HCT116 (cell line): Measurements from ENCODE around the gene SHROOM1. TPM values are rescaled to one million over a fixed set of nuclear protein-coding genes. Genes with fewer than 3 reads are reported as not detected.

ENCODE experiments used
- ATAC-seq: fragments of 200-7000 bp; cut with Tn5 transposase; 2 replicates; pipeline ENCODE4 v1.9.1; 2020; ENCODE audit warnings: mild to moderate bottlenecking, moderate library complexity
- BruUV-seq: library from RNA; stranded (reverse); fragments of 400-500 nt; replicated peaks from 2 replicates; lab custom pipeline; 2021; lab: Mats Ljungman, UMichigan
- CTCF ChIA-PET: fragments of 300-600 bp; sonication (Branson Sonifier 250); formaldehyde crosslinking; loops from one replicate; lab custom pipeline; 2021; ENCODE audit warnings: antibody characterized with exemption; lab: Charles Lee
- POLR2A ChIA-PET: fragments of 300-600, 350-600 bp; sonication (Branson Sonifier 250); formaldehyde crosslinking; loops from one replicate; lab custom pipeline; 2021; ENCODE audit warnings: antibody characterized with exemption; lab: Charles Lee
- RAD21 ChIA-PET, 2 experiments: fragments of 300-600 bp; sonication (Branson Sonifier 250); formaldehyde crosslinking; loops; one replicate each; lab custom pipeline; 2023; ENCODE audit warnings: low total read pairs in 2 of 2; ENCODE audit not compliant: uncharacterized antibody in 2 of 2, unreplicated experiment in 2 of 2, low non-redundant PET in 1 of 2; lab: Charles Lee
- DNase-seq: peaks from one replicate; pipeline ENCODE4 v3.0.0-alpha.2; 2010; ENCODE audit warnings: low read depth, low spot score
- H2AFZ ChIP-seq: fragments of 200-600 bp; shearing (Covaris generic), sonication (generic); 2 replicates; pipeline ENCODE4 v1.6.1; 2017; ENCODE audit warnings: low read depth, mixed run types, mixed read lengths, antibody characterized with exemption, low read length; ENCODE audit not compliant: poor library complexity, severe bottlenecking
- H3K27ac ChIP-seq: 2 replicates; pipeline ENCODE4 v1.5.1; 2012; ENCODE audit warnings: low read depth, low read length
- H3K27me3 ChIP-seq: fragments of 200-600 bp; sonication (generic); 2 replicates; pipeline ENCODE4 v1.6.1; 2016; ENCODE audit warnings: mixed run types, low read length, mixed read lengths; ENCODE audit not compliant: insufficient read depth
- H3K36me3 ChIP-seq, 2 experiments: fragments of 200-500 bp in 1 of 2; fragments of 200-600 bp in 1 of 2; sonication (Bioruptor generic) in 1 of 2; sonication (generic) in 1 of 2; 2 replicates each; pipeline versions ENCODE4 v1.5.1 to v1.6.1; 2014 to 2016; ENCODE audit warnings: low read length in 2 of 2, inconsistent platforms in 1 of 2, mixed read lengths in 1 of 2, mixed run types in 1 of 2; ENCODE audit not compliant: insufficient read depth in 2 of 2, control insufficient read depth in 1 of 2
- H3K4me1 ChIP-seq, 2 experiments: fragments of 200-600 bp in 1 of 2; sonication (generic) in 1 of 2; 2 replicates each; pipeline versions ENCODE4 v1.5.1 to v1.6.1; 2012 to 2017; ENCODE audit warnings: low read length in 2 of 2, inconsistent platforms in 1 of 2, mild to moderate bottlenecking in 1 of 2, mixed read lengths in 1 of 2, mixed run types in 1 of 2, moderate library complexity in 1 of 2; ENCODE audit not compliant: insufficient read depth in 2 of 2, control insufficient read depth in 1 of 2
- H3K4me2 ChIP-seq: fragments of 200-600 bp; sonication (generic); 2 replicates; pipeline ENCODE4 v1.6.1; 2017; ENCODE audit warnings: mixed run types, low read length, mixed read lengths
- H3K4me3 ChIP-seq, 2 experiments: fragments of 200-600 bp in 1 of 2; sonication (generic) in 1 of 2; replicated peaks in 1 of 2; 2 replicates each; pipeline ENCODE4 v1.5.1; 2011 to 2016; ENCODE audit warnings: low read length in 2 of 2, control low read depth in 1 of 2, low read depth in 1 of 2, mild to moderate bottlenecking in 1 of 2, mixed read lengths in 1 of 2, mixed run types in 1 of 2
- H3K79me2 ChIP-seq: fragments of 200-600 bp; sonication (generic); 2 replicates; pipeline ENCODE4 v1.6.1; 2017; ENCODE audit warnings: mild to moderate bottlenecking, mixed run types, low read length, moderate library complexity, mixed read lengths; ENCODE audit not compliant: insufficient read depth
- H3K9ac ChIP-seq: fragments of 200-600 bp; sonication (generic); 2 replicates; pipeline ENCODE4 v1.6.1; 2016; ENCODE audit warnings: low read length, mixed read lengths
- H3K9me2 ChIP-seq: fragments of 200-600 bp; sonication (generic), shearing (Covaris generic); 2 replicates; pipeline ENCODE4 v1.6.1; 2017; ENCODE audit warnings: mixed run types, mild to moderate bottlenecking, moderate library complexity; ENCODE audit not compliant: insufficient read depth
- H3K9me3 ChIP-seq, 2 experiments: fragments of 200-500 bp in 1 of 2; fragments of 200-600 bp in 1 of 2; sonication (Bioruptor generic) in 1 of 2; sonication (generic) in 1 of 2; 2 replicates each; pipeline ENCODE4 v1.6.1; 2014 to 2017; ENCODE audit warnings: low read length in 2 of 2, mixed read lengths in 2 of 2, inconsistent platforms in 1 of 2, low read depth in 1 of 2, mild to moderate bottlenecking in 1 of 2, mixed run types in 1 of 2, moderate library complexity in 1 of 2; ENCODE audit not compliant: control insufficient read depth in 1 of 2, insufficient read depth in 1 of 2
- H4K20me1 ChIP-seq: fragments of 200-600 bp; sonication (generic), shearing (Covaris generic); 2 replicates; pipeline ENCODE4 v1.6.1; 2017; ENCODE audit warnings: mixed run types, mild to moderate bottlenecking, moderate library complexity; ENCODE audit not compliant: insufficient read depth
- ATF3 ChIP-seq: IDR thresholded peaks from 2 replicates; pipeline ENCODE4 v1.6.1; 2012
- CBX3 ChIP-seq: IDR thresholded peaks from 2 replicates; pipeline ENCODE4 v1.6.1; 2012; ENCODE audit warnings: low read depth
- CEBPB ChIP-seq: IDR thresholded peaks from 2 replicates; pipeline ENCODE4 v1.6.1; 2012; ENCODE audit warnings: low read depth
- EGR1 ChIP-seq: IDR thresholded peaks from 2 replicates; pipeline ENCODE4 v1.6.1; 2012; ENCODE audit warnings: low read depth
- ELF1 ChIP-seq: IDR thresholded peaks from 2 replicates; pipeline ENCODE4 v1.6.1; 2012; ENCODE audit warnings: low read depth, borderline replicate concordance
- EZH2phosphoT487 ChIP-seq: fragments of 200-600 bp; IDR thresholded peaks from 2 replicates; pipeline ENCODE4 v1.6.1; 2018; ENCODE audit warnings: antibody characterized with exemption, borderline replicate concordance
- POLR2AphosphoS5 ChIP-seq: IDR thresholded peaks from 2 replicates; pipeline ENCODE4 v1.6.1; 2011; ENCODE audit warnings: mild to moderate bottlenecking, low read depth, low read length, moderate library complexity
- SP1 ChIP-seq: IDR thresholded peaks from 2 replicates; pipeline ENCODE4 v1.6.1; 2012; ENCODE audit warnings: low read depth
- TCF7L2 ChIP-seq: IDR thresholded peaks from 2 replicates; pipeline ENCODE4 v1.7.0; 2011; ENCODE audit warnings: borderline replicate concordance, inconsistent platforms; ENCODE audit not compliant: insufficient read depth, insufficient read length; ENCODE audit errors: extremely low read depth
- YY1 ChIP-seq: IDR thresholded peaks from 2 replicates; pipeline ENCODE4 v1.6.1; 2011; ENCODE audit warnings: low read length, low read depth, moderate library complexity, mild to moderate bottlenecking; ENCODE audit not compliant: insufficient replicate concordance; ENCODE audit errors: extremely low read depth
- ZFX ChIP-seq: fragments of 450-650 bp; IDR thresholded peaks from 2 replicates; pipeline ENCODE4 v1.6.1; 2017
- ZNF274 ChIP-seq: fragments of 200-500 bp; sonication (Bioruptor generic); IDR thresholded peaks from 2 replicates; pipeline ENCODE4 v1.6.1; 2014; ENCODE audit warnings: mild to moderate bottlenecking, low read depth, low read length, inconsistent platforms
- intact Hi-C: fragments of 100-400 bp; cut with micrococcal nuclease; formaldehyde crosslinking; loops from 2 replicates; pipeline ENCODE4 v1.10.0; 2022
- total RNA-seq: library from RNA; stranded (reverse); gene quantifications from one replicate; pipeline ENCODE4 v1.2.1, GENCODE V29; 2021; ENCODE audit not compliant: unreplicated experiment
- TF ChIP-seq, protein P1 (sequence below), 3 experiments: fragments of 200-600 bp in 1 of 3; sonication (generic) in 1 of 3; IDR thresholded peaks in 2 of 3; conservative IDR thresholded peaks in 1 of 3; 2 replicates each; pipeline ENCODE4 v1.5.1; 2012 to 2017; ENCODE audit warnings: low read depth in 2 of 3, low read length in 2 of 3, antibody characterized with exemption in 1 of 3, borderline replicate concordance in 1 of 3, control low read depth in 1 of 3, mild to moderate bottlenecking in 1 of 3, mixed read lengths in 1 of 3, mixed run types in 1 of 3, moderate library complexity in 1 of 3; ENCODE audit not compliant: insufficient read depth in 1 of 3
- TF ChIP-seq, protein P2 (sequence below): IDR thresholded peaks from 2 replicates; pipeline ENCODE4 v1.6.1; 2012
- TF ChIP-seq, protein P3 (sequence below): IDR thresholded peaks from 2 replicates; pipeline ENCODE4 v1.6.1; 2011; ENCODE audit warnings: mild to moderate bottlenecking, low read length, moderate library complexity; ENCODE audit not compliant: insufficient replicate concordance; ENCODE audit errors: extremely low read depth

SHROOM1 gene
- total RNA-seq, 1 experiment from 2014 or later, result 9.5 TPM

DNA sequence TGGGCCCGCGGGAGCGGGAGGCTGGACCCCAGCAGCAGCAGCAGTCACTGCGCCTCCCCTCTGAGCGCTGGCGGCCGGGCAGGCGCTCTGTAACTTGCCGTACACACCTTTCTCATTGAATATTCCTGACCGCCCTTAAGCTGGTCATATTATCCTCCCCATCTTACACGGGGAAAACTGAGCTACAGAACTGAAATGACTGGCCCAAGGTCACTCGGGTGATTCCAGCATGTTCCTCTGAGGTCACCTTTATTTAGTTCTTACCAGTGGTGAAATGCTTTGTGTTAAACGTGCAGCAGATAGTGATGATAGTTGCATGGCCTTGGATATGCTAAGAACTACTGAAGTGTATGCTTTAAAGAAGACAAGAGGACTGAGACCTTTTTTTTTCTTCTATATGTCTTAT is 36.6 kb upstream of the SHROOM1 start:
- Histone ChIP-seq H3K4me3 (peak overlapping the region; percentile 89 to 98), H3K9me3 (no peaks in the 10 kb centered on the region), H4K20me1 (no peaks in the 10 kb centered on the region), H3K27me3 (no peaks in the 10 kb centered on the region), H2AFZ (no peak overlapping the region), H3K27ac (peak overlapping the region; percentile 70), H3K9me2 (no peaks in the 10 kb centered on the region), H3K4me2 (peak overlapping the region; percentile 82), H3K9ac (peak overlapping the region; percentile 99), H3K4me1 (peaks cover 4 to 17% of the 10 kb centered on the region in 2 experiments), H3K79me2 (peaks cover 26% of the 10 kb centered on the region), H3K36me3 (peaks cover 4 to 15% of the 10 kb centered on the region in 2 experiments; a peak in 2 of 4 replicates)
- CTCF ChIA-PET, result no interaction called here
- intact Hi-C loops, result no loop called here
- TF ChIP-seq TCF7L2 (no peak), POLR2AphosphoS5 (no peak), ZNF274 (no peak), EZH2phosphoT487 (no peak), CBX3 (no peak), ATF3 (no peak), ELF1 (no peak), SP1 (no peak), YY1 (no peak), EGR1 (no peak), ZFX (no peak), CEBPB (no peak)
- TF ChIP-seq, protein P1, sequence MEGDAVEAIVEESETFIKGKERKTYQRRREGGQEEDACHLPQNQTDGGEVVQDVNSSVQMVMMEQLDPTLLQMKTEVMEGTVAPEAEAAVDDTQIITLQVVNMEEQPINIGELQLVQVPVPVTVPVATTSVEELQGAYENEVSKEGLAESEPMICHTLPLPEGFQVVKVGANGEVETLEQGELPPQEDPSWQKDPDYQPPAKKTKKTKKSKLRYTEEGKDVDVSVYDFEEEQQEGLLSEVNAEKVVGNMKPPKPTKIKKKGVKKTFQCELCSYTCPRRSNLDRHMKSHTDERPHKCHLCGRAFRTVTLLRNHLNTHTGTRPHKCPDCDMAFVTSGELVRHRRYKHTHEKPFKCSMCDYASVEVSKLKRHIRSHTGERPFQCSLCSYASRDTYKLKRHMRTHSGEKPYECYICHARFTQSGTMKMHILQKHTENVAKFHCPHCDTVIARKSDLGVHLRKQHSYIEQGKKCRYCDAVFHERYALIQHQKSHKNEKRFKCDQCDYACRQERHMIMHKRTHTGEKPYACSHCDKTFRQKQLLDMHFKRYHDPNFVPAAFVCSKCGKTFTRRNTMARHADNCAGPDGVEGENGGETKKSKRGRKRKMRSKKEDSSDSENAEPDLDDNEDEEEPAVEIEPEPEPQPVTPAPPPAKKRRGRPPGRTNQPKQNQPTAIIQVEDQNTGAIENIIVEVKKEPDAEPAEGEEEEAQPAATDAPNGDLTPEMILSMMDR (IDR thresholded peaks at IDR 0.05 in 2 of 3, conservative IDR thresholded peaks at IDR 0.05 in 1 of 3; ENCODE audit: borderline replicate concordance in 1 of 3, insufficient read depth in 1 of 3, low read depth in 2 of 3, low read length in 2 of 3), result no peak
- TF ChIP-seq, protein P2, sequence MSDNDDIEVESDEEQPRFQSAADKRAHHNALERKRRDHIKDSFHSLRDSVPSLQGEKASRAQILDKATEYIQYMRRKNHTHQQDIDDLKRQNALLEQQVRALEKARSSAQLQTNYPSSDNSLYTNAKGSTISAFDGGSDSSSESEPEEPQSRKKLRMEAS, result no peak
- TF ChIP-seq, protein P3, sequence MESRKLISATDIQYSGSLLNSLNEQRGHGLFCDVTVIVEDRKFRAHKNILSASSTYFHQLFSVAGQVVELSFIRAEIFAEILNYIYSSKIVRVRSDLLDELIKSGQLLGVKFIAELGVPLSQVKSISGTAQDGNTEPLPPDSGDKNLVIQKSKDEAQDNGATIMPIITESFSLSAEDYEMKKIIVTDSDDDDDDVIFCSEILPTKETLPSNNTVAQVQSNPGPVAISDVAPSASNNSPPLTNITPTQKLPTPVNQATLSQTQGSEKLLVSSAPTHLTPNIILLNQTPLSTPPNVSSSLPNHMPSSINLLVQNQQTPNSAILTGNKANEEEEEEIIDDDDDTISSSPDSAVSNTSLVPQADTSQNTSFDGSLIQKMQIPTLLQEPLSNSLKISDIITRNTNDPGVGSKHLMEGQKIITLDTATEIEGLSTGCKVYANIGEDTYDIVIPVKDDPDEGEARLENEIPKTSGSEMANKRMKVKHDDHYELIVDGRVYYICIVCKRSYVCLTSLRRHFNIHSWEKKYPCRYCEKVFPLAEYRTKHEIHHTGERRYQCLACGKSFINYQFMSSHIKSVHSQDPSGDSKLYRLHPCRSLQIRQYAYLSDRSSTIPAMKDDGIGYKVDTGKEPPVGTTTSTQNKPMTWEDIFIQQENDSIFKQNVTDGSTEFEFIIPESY, result no peak
- ATAC-seq, result no peak
- RAD21 ChIA-PET, result no interaction called here
- BruUV-seq, result no TSS peak
- POLR2A ChIA-PET, result interaction anchor here (0.8 kb wide), 1 partner anchor 21 kb away, joined by 3 read pairs; no protein-coding TSS in a partner anchor
- no peak for DNase-seq
